ENCODE measurements around the gene DYRK4. TPM values are rescaled to one million over a fixed set of nuclear protein-coding genes. Genes with fewer than 3 reads are reported as not detected.

DYRK4 gene
- total RNA-seq, 1 donor from 2014 or later, result 20.5 TPM

GRCh38 chr12:4530160-4530559 is 31.8 kb upstream of the DYRK4 start:
- Mint-ChIP-seq H3K4me3 (no peak overlapping the region), H3K9me3 (no peaks in the 10 kb centered on the region), H3K27ac (no peak overlapping the region), H3K27me3 (ENCODE audit: insufficient read depth, low read depth) (no peaks in the 10 kb centered on the region), H3K36me3 (no peaks in the 10 kb centered on the region), H3K4me1 (no peaks in the 10 kb centered on the region)
- no peaks in the 10 kb centered on the region for H3K9me3 ChIP-seq (ENCODE audit: low read depth)
- no peaks in the 10 kb centered on the region for H3K79me2 ChIP-seq (ENCODE audit: low read depth)
- H3K4me2 ChIP-seq, result no peak overlapping the region
- no peak overlapping the region for H3K4me3 ChIP-seq
- no peaks in the 10 kb centered on the region for H3K4me1 ChIP-seq
- no peak for DNase-seq (ENCODE audit: low spot score)
- no peak overlapping the region for H3K9ac ChIP-seq
- peaks cover 8% of the 10 kb centered on the region for H3F3A ChIP-seq (ENCODE audit: low read depth)
- H2AFZ ChIP-seq (replicated peaks), result no peak overlapping the region
- no peak overlapping the region for H3K27ac ChIP-seq
- no peak for TF ChIP-seq EZH2phosphoT487 (IDR thresholded peaks at IDR 0.05)
- no peak for TF ChIP-seq EZH2 (IDR thresholded peaks at IDR 0.05)
- no peak for TF ChIP-seq CTCF (IDR thresholded peaks at IDR 0.05)
- H4K20me1 ChIP-seq (ENCODE audit: low read depth), result no peaks in the 10 kb centered on the region
- H3K27me3 ChIP-seq, result no peaks in the 10 kb centered on the region
- peaks cover 6% of the 10 kb centered on the region for H3K36me3 ChIP-seq

GRCh38 chr12:4530982-4531586 is 30.9 kb upstream of the DYRK4 start:
- Histone ChIP-seq H4K20me1 (ENCODE audit: low read depth) (no peaks in the 10 kb centered on the region), H3K27me3 (no peaks in the 10 kb centered on the region), H3K27ac (no peak overlapping the region), H3K36me3 (peaks cover 6% of the 10 kb centered on the region), H3K4me1 (no peaks in the 10 kb centered on the region), H3F3A (ENCODE audit: low read depth) (peaks cover 8% of the 10 kb centered on the region), H3K9me3 (ENCODE audit: low read depth) (no peaks in the 10 kb centered on the region), H3K79me2 (ENCODE audit: low read depth) (no peaks in the 10 kb centered on the region), H2AFZ (replicated peaks) (no peak overlapping the region), H3K4me3 (no peak overlapping the region), H3K4me2 (no peak overlapping the region), H3K9ac (no peak overlapping the region)
- H3K4me3 Mint-ChIP-seq, result no peak overlapping the region
- TF ChIP-seq EZH2phosphoT487 (IDR thresholded peaks at IDR 0.05), result no peak
- no peak for TF ChIP-seq CTCF (IDR thresholded peaks at IDR 0.05)
- TF ChIP-seq EZH2 (IDR thresholded peaks at IDR 0.05), result no peak
- no peak for DNase-seq (ENCODE audit: low spot score)
- H3K9me3 Mint-ChIP-seq, result no peaks in the 10 kb centered on the region
- H3K27me3 Mint-ChIP-seq (ENCODE audit: insufficient read depth, low read depth), result no peaks in the 10 kb centered on the region
- H3K36me3 Mint-ChIP-seq, result no peaks in the 10 kb centered on the region
- no peaks in the 10 kb centered on the region for H3K4me1 Mint-ChIP-seq
- H3K27ac Mint-ChIP-seq, result no peak overlapping the region

- Mint-ChIP-seq H3K9me3 (no peaks in the 10 kb centered on the region), H3K27me3 (ENCODE audit: insufficient read depth, low read depth) (peaks cover 2% of the 10 kb centered on the region), H3K36me3 (no peaks in the 10 kb centered on the region), H3K4me1 (peaks cover 20% of the 10 kb centered on the region), H3K4me3 (no peak overlapping the region), H3K27ac (no peak overlapping the region)
- no peak for DNase-seq (ENCODE audit: low spot score)
- Histone ChIP-seq H3K79me2 (ENCODE audit: low read depth) (peaks cover 29% of the 10 kb centered on the region), H2AFZ (replicated peaks) (no peak overlapping the region), H3K27me3 (no peaks in the 10 kb centered on the region), H4K20me1 (ENCODE audit: low read depth) (no peaks in the 10 kb centered on the region), H3K4me2 (no peak overlapping the region), H3K36me3 (no peaks in the 10 kb centered on the region), H3F3A (ENCODE audit: low read depth) (peaks cover 11% of the 10 kb centered on the region), H3K4me3 (no peak overlapping the region), H3K9ac (no peak overlapping the region), H3K9me3 (ENCODE audit: low read depth) (no peaks in the 10 kb centered on the region), H3K4me1 (peaks cover 13% of the 10 kb centered on the region), H3K27ac (no peak overlapping the region)
- TF ChIP-seq CTCF (IDR thresholded peaks at IDR 0.05) (no peak), EZH2phosphoT487 (IDR thresholded peaks at IDR 0.05) (no peak)
These were observed 26.9 kb upstream of the DYRK4 start for GRCh38 chr12:4535092-4535491.

Data from neural progenitor cell (in vitro differentiated cells).